NCI-H2029 treated with DMSO at 0.1 percent for 48 hours (cell line): Measurements from ENCODE around the gene FBXL13.
"Not testable (repeated sequence)": the region's sequence is repeated elsewhere in the genome, so short reads cannot be mapped to it uniquely, and the experiment has no call there.

Experiments
- DNase-seq: peaks from one replicate; lab custom pipeline; 2025; lab: John Stamatoyannopoulos, UW

The FBXL13 gene

GRCh38 chr7:103023578-103023977 lies 51.0 kb downstream of the FBXL13 start:
- not testable (repeated sequence) for DNase-seq

GRCh38 chr7:103021490-103021889 lies 53.1 kb downstream of the FBXL13 start:
- DNase-seq: not testable (repeated sequence)

GRCh38 chr7:103020876-103021275 lies 53.7 kb downstream of the FBXL13 start:
- DNase-seq: not testable (repeated sequence)

GRCh38 chr7:103018295-103018694 lies 56.3 kb downstream of the FBXL13 start:
- DNase-seq: not testable (repeated sequence)

- DNase-seq: no peak
These were observed 62.9 kb downstream of the FBXL13 start for GRCh38 chr7:103011650-103012049.

- no peak for DNase-seq
These were observed 64.4 kb downstream of the FBXL13 start for GRCh38 chr7:103010211-103010610.

- no peak for DNase-seq
These were observed 65.0 kb downstream of the FBXL13 start for GRCh38 chr7:103009466-103010185.

- DNase-seq: no peak
These were observed 71.6 kb downstream of the FBXL13 start for GRCh38 chr7:103003004-103003403.

- no peak for DNase-seq
These were observed 73.4 kb downstream of the FBXL13 start for GRCh38 chr7:103001210-103001609.

- no peak for DNase-seq
These were observed 77.6 kb downstream of the FBXL13 start for GRCh38 chr7:102996957-102997356.

- DNase-seq: not testable (repeated sequence)
These were observed 79.0 kb downstream of the FBXL13 start for GRCh38 chr7:102995609-102996008.

- DNase-seq: no peak
These were observed 80.0 kb downstream of the FBXL13 start for GRCh38 chr7:102994567-102994966.

GRCh38 chr7:102993718-102994029 lies 80.9 kb downstream of the FBXL13 start:
- DNase-seq: no peak

- no peak for DNase-seq
These were observed 81.5 kb downstream of the FBXL13 start for GRCh38 chr7:102992938-102993717.

- no peak for DNase-seq
These were observed 82.1 kb downstream of the FBXL13 start for GRCh38 chr7:102992509-102992937.

GRCh38 chr7:102991540-102992214 lies 82.9 kb downstream of the FBXL13 start:
- DNase-seq: no peak

- no peak for DNase-seq
These were observed 83.5 kb downstream of the FBXL13 start for GRCh38 chr7:102991077-102991539.

- no peak for DNase-seq
These were observed 84.0 kb downstream of the FBXL13 start for GRCh38 chr7:102990642-102991041.

- no peak for DNase-seq
These were observed 85.7 kb downstream of the FBXL13 start for GRCh38 chr7:102988631-102989560.

- no peak for DNase-seq
These were observed 86.5 kb downstream of the FBXL13 start for GRCh38 chr7:102988088-102988487.

GRCh38 chr7:102985176-102985783 lies 89.3 kb downstream of the FBXL13 start:
- no peak for DNase-seq
